HG03139 (cell line): ENCODE measurements around the gene RBM15B.

Experiments used
- ATAC-seq: cut with Tn5 transposase; IDR thresholded peaks from one replicate; pipeline ENCODE4 v1.9.1; 2021; ENCODE audit not compliant: unreplicated experiment

Gene RBM15B

DNA sequence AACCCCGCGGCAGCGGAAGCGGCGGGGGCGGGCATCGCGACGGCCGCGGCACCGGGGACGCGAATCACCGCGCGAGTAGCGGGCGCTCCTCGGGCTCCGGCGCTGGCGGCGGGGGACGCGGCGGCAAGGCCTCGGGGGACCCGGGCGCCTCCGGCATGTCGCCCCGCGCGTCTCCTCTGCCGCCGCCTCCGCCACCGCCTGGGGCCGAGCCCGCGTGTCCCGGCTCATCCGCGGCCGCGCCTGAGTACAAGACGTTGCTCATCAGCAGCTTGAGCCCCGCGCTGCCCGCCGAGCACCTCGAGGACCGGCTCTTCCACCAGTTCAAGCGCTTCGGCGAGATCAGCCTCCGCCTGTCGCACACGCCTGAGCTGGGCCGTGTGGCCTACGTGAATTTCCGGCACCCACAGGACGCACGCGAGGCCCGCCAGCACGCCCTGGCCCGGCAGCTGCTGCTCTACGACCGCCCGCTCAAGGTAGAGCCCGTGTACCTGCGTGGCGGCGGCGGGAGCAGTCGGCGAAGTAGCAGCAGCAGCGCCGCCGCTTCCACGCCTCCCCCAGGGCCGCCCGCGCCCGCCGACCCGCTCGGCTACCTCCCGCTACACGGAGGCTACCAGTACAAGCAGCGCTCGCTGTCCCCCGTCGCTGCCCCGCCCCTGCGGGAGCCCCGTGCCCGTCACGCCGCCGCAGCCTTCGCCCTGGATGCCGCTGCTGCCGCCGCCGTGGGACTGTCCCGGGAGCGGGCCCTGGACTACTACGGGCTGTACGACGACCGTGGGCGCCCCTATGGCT is 675 bp downstream of the RBM15B start:
- ATAC-seq, result peak; percentile 17

DNA sequence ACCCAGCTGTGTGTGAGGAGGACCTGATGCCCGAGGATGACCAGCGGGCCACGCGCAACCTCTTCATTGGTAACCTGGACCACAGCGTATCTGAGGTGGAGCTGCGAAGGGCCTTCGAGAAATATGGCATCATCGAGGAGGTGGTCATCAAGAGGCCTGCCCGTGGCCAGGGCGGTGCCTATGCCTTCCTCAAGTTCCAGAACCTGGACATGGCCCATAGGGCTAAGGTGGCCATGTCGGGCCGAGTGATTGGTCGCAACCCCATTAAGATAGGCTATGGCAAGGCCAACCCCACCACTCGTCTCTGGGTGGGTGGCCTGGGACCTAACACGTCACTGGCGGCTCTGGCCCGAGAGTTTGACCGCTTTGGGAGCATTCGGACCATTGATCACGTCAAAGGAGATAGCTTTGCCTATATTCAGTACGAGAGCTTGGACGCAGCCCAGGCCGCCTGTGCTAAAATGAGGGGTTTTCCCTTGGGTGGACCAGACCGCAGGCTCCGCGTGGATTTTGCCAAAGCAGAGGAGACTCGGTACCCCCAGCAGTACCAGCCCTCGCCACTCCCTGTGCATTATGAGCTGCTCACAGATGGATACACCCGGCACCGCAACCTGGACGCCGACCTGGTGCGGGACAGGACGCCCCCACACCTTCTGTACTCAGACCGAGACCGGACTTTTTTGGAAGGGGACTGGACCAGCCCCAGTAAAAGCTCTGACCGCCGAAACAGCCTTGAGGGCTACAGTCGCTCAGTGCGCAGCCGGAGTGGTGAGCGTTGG is 1.5 kb downstream of the RBM15B start:
- no peak for ATAC-seq

DNA sequence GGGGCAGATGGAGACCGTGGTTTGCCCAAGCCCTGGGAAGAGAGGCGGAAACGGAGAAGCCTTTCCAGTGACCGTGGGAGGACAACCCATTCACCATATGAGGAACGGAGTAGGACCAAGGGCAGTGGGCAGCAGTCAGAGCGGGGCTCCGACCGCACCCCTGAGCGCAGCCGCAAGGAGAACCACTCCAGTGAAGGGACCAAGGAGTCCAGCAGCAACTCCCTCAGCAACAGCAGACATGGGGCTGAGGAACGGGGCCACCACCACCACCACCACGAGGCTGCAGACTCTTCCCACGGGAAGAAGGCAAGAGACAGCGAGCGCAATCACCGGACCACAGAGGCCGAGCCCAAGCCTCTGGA is 2.0 kb downstream of the RBM15B start:
- ATAC-seq, result no peak

DNA sequence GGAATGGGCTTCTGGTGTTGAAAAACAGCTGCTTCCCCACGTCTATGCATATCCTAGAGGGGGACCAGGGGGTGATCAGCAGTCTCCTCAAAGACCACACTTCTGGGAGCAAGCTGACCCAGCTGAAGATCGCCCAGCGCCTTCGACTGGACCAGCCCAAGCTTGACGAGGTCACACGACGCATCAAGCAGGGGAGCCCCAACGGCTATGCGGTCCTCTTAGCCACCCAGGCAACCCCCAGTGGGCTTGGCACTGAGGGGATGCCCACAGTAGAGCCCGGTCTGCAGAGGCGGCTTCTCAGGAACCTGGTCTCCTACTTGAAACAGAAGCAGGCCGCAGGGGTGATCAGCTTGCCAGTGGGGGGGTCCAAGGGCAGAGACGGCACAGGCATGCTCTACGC is 2.5 kb downstream of the RBM15B start:
- no peak for ATAC-seq

DNA sequence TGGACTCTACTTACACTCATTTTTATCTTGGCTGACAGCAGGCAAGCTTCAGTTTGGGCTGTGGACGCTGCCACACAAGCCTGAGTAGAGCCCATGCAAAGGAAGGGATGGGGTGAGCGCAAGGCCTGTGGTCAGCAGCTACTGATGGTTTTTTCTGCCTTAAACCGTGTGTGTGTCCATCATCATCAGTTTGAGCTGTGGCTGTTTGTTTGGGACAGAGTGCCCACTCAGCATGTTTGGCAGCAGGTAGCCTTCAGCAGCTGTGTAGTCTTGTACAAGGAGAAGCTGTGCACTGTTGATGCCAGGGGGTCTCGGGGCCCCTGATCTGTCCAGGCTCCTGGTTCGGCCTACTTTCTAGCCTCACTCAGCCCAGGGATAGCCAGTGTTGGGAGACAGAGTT is 3.5 kb downstream of the RBM15B start:
- no peak for ATAC-seq

DNA sequence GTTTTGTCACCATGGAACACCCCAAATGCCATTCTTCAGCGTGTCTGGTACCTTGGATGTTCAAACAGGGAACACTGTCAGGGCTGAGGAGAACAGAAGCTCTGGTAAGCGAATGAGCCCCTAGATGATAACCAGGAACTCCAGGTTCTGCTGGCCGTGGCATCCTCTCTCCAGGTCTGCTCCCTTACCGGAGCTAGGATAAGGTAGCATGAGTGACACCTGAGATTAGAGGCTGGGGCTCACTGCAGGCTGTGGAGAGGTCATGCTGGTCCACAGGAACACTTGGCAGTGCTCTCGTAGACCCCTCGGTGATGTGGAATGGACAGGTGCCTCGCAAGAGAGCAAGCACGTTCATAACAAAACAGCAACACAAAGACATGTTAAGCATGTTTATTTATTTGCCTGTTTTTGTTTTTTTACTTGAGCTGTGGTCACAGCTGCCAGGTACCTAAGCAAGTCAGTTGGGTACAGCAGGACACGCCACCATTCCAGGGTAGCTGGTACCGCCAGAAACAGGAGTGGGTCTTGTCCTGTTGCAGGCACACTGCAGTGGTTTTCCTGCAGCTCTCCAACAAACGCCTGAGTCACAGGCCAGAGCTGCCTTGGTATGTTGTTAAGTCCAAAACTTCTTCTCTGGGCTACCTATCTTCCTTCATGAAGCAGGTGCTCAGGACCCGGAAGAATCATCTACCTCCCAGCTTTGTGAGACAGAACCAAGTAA is 4.6 kb downstream of the RBM15B start:
- no peak for ATAC-seq

DNA sequence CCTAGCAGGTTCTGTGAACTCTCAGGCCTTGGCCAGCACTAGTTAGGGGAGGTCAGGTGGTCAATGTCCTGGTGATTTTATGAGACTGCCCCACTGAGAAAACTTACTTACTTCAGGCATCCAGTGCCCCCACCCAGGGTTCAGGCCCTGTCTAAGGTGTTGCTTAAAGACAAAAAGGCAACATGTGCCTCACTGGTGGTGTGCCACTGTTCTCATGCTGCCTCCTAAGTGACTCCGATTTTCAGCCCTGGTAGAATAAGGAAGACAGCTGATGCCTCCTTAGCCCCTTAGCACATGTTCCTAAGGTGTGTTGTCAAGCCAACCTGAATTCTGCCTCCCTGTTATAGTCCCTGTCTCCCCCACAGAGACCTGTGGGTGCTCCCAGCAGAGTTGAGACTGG is 5.3 kb downstream of the RBM15B start:
- ATAC-seq, result no peak

DNA sequence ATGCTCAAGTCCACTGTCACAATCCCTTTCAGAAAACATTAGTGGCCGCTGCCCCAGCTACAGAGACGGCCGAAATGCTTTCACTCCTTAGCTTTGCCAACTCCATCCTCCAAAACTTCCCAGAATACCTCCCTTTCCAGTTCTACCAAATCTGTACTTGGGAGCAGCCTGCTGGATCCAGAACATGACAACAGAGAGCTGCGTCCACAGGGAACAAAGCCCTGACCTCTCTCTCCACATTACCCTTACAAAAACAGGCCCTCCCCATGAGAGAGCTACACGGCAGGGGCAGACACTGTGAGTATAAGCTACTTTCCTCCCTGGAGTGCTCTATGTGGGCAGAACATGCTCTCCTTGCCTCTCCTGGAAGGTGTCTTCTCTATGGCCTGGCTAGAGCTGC is 6.3 kb downstream of the RBM15B start:
- no peak for ATAC-seq

DNA sequence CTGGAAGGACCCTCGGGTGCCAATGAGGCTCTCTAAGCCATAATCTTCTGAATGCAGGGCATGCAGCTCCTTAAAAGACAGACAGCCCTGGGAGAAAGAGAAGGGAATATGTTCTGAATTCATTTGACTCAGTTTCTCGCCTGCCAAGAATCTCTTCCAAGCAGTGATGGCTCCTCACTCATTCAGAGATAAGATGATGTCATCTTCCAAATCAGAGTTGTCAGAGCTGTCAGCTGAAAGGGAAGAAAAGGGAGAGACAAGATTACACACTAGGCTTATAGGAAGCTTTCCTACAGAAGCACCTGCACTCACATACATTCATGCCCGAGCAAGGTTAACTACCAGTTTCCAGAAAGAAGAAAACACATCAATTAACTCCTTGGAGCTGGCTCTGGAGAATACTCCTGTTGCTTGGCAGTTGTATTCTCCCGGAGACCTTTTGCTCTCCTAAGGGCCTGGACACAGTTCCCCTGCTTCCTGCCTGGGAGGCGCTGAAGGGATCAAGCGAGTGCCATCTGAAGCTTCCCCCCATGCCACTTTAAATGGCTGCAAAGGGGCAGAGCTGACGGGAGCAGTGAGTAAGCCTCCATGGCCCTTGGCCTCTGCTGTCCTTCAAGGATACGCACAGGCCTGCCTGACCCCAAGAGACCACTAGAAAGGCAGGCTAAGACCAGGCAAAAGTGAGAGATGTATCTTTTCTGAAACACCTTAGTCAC is 7.7 kb downstream of the RBM15B start:
- no peak for ATAC-seq

DNA sequence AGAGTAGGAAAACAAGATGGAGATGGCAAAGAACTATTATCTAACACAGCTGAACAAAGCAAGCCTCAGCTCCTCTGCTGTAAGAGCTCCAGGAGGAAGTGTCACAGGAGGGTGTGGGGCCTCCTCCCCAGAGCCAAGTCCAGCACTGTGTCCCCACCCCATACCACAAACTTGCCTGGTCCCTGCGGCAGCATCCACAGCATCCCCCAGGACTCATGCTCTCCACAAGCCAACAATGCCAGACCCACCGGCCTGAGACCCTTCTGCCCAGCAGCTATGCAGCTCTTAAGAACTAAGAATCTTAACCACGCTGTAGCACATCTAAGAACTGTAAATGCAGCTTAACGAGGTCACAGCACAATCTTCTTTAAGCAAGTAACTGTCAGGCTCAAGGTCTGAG is 9.1 kb downstream of the RBM15B start:
- no peak for ATAC-seq

DNA sequence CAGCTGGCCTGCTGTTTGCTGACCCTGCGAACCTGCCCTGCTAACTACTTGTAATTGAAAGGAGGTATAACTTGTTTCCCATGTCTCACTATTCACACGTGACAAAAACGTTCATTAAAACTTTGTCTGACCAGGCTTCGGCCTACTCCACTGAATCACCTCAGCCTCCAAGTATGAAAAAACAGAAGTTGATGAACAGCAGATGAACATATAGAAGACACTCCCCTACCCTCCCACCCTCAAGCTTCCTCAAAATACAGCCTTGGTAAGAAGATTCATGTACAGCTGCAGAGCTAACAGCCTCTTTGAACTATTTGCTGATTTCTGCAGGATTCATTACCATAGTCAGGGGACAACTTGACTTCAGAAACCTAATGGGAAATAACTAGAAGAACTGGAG is 10.7 kb downstream of the RBM15B start:
- ATAC-seq, result no peak

DNA sequence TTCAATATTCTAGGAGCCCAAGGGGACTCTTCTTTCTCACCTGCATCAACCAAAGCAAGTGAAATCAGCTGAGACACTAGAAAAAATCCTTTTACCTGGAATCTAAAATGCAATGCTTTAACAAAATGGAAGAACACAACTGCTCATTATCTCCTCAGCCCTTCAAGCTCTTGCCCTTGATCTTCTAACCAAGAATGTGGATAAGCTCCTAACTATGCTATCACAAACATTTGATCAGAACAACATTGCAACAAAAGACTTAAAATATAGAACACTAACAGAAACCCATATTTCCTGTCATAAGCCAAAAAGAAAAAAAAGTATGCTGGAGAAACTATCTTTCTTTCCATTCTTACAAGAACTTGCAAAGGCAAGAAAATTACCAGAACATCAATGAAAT is 12.6 kb downstream of the RBM15B start:
- ATAC-seq, result no peak

DNA sequence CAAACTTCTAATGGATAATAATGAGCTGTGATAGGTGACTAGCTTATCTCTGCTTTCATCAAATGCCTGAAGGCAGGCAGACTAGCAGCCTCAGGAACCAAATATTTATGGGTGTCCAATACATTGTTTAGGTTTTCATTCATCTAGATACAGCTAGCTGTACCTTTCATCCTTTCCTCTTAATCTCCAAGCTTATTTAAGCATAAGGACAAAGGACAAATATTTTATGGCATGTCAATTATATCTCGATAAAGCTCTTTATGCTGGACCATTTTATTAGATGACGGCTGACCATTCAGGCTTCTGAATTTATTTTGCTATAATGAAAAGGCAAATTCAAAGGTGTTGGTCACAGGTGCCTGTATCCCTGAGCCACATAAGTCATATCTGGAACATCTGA is 16.9 kb downstream of the RBM15B start:
- no peak for ATAC-seq

DNA sequence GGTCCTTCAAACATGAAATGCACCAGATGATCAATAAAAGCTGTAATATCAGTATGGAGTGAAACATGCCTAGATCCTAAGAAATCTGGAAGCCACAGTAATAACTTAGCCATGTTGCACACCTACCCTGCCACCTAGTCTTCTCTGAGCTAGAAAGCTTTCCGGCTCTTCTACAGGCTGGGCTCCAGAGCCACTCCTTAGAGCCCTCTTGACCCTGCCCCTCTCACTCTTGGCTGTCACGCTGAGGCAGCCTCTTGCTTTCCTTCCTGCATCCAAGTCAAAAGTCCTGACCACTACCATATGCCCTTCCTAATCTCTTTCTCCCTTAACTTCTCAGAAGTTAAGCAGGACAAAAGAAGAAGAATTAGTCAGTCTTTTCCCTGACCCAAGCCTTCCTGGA is 17.7 kb downstream of the RBM15B start:
- ATAC-seq, result no peak

DNA sequence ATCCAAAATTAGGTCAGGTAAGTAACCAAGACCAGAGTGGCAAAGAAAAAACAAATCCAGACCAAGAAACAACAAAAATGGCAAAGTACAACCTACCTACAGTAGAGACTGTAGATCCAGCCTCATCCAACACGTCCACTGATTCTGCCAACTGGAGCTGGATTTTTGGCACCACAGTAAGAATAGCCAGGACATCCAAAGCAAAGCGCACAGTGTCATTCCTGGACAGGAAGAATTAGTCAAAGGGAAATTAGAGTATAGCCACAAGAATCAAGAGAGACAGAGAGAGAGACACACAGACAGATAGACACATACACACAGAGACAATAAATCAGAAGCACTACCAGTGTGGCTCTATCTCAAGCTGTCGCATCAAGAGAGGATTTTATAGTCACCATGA is 31.1 kb downstream of the RBM15B start:
- ATAC-seq, result no peak

DNA sequence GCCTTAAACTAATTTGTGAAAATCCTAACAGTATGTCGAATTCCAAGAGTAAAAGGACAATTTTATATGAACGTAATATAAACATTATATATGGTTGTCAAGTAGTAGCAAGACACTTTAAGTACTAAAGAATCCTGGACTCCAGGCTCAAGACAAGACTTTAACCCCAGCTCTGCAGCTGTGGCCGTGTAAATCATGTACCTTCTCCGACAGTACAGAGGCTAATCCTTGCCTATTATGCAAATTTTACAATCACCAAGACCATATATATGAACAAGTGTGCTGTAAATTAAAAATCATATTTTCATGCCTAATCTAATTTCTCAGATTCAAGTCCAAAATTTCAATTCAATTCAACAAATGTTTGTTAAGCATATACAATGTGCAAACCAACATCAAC is 35.8 kb downstream of the RBM15B start:
- ATAC-seq, result no peak

DNA sequence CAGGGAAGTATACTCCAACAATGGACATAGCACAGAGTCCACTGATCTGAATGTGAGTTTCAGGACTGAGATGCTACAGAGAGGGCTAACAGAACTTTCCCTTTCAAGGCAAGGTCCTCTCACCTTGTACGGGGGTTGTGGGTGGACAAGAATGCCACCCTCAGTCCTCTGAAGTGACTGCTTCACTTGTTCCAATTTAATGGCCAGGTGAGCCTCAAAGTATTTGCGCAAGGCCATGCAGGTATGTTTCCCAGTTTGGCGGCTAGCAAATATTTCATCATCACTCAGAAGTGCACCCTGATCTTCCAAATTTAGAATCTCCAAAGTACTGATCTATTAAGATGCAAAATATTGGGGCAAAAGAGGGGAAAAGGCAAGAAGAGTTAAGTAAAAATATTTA is 38.1 kb downstream of the RBM15B start:
- no peak for ATAC-seq

DNA sequence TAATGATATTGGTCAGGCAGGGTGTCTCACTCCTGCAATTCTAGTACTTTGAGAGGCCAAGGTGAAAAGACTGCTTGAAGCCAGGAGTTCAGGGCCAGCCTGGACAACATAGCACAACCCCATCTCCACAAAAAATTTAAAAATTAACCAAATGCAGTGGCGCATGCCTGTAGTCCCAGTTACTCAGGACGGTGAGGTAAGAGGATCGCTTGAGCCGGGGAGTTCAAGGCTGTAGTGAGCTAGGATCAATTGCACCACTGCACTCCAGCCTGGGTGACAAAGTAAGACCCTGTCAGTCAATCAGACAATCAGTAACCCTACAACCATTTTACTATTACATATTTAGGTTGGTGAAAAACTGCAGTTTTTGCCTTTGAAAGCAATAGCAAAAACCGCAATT is 43.0 kb downstream of the RBM15B start:
- no peak for ATAC-seq

DNA sequence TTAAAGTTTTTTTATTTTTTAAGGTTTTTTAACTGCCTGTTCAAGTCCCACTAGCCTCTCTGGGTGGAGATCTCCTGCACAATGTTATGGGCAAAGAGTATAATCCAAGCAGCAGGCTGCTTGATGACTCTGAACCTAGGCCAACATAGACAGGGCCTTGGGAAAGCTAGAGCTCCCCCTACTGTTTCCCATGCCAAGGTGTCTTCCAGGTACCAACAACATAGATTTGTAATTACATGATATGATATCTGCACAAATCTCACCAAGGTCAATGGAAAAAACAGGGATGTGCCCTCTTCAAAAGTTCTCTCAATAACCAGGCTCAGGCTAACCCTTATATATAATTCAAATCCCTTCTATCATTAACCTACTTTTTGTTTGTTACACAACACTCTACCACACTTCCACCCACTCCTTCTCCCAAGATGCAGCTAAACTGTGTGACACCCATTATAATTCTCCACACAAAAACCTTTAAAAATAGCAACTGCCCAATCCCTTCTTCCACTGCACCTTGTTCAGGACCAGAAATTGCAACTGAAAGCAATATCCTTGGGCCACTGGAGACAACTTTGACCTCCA is 43.8 kb downstream of the RBM15B start:
- no peak for ATAC-seq

DNA sequence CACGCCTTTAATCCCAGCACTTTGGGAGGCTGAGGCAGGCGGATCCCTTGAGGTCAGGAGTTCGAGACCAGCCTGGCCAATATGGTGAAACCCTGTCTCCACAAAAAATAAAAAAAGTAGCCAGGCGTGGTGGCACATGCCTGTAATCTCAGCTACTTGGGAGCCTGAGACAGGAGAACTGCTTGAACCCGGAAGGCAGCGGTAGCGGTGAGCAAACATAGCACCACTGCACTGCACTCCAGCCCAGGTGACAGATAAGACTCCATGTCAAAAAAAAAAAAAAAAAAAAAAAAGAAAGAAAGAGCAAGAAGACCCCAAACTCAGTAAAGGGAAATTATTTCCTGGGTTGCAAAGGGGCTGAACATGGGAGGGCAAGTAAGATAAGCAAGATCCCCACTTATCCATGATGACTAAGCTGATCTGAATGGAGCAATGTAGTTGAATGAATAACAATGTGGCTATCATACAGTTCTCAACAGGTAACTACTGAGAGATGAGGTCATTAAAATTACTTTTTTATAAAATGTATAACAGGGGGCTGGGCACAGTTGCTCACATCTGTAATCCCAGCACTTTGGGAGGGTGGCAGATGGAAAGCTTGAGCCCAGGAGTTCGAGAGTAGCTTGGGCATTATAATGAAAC is 46.0 kb downstream of the RBM15B start:
- ATAC-seq, result no peak
